GM12892 (cell line): ENCODE results near the gene ELP4.
"Not testable (repeated sequence)": the region's sequence is repeated elsewhere in the genome, so short reads cannot be mapped to it uniquely, and the experiment has no call there.

ENCODE experiments used
- POLR2A ChIP-seq: IDR thresholded peaks from 2 replicates; pipeline ENCODE4 v1.6.1; 2011; ENCODE audit warnings: low read depth, low read length, control low read depth
- TAF1 ChIP-seq: IDR thresholded peaks from 2 replicates; pipeline ENCODE4 v1.6.1; 2011; ENCODE audit warnings: low read depth, mild to moderate bottlenecking, control low read depth, low read length, borderline replicate concordance

DNA sequence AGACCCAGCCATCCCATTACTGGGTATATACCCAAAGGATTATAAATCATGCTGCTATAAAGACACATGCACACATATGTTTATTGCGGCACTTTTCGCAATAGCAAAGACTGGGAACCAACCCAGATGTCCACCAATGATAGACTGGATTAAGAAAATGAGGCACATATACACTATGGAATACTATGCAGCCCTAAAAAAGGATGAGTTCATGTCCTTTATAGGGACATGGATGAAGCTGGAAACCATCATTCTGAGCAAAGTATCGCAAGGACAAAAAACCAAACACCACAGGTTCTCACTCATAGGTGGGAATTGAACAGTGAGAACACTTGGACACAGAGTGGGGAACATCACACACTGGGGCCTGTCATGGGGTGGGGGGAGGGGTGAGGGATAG is 69.8 kb downstream of the ELP4 start:
- not testable (repeated sequence) for TF ChIP-seq POLR2A, TAF1
